Measurements from ENCODE around the gene TMC5. TPM values are rescaled to one million over a fixed set of nuclear protein-coding genes. Genes with fewer than 3 reads are reported as not detected.
A peak's percentile ranks its signal among the peaks of the same experiment; 100 is the strongest.
"Not testable (repeated sequence)": the region's sequence is repeated elsewhere in the genome, so short reads cannot be mapped to it uniquely, and the experiment has no call there.

TMC5 gene
- polyA plus RNA-seq, 10 donors, result 0.07 to 0.35 (median 0.11) TPM

DNA sequence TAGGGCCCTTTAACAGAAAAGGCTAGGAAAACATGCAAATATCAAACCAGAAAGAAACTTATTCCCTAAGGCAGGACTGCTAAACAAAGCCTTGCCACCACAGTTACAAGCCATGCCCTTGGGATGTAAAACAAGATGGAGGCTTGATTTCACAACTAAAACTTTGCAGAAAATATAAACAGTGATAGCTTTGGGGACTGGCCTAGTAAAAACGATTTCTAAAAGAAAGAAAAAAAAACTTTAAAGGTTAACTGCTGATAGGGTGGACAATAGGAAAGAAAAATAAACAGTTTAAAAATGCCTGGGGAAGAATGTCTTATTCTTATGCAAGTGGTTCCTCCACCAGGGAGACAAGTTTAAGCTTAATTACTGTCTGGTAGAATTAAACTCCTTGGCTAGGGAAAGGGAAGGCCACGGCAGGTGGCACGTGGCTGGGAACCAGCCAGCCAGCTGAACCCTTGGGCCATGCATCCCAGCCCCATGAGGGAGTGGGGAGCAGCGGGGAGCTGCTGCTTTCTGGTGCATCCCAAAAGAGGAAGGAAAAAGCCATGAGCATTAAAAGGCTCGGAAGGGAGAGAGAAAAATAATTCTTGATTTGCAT, 10.7 kb upstream of the TMC5 start:
- no peak for DNase-seq

- DNase-seq, result peak in 2 of 3 donors; percentile 11 to 40
Observed at GRCh38 chr16:19410435-19411171, 7.1 kb upstream of the TMC5 start.

DNA sequence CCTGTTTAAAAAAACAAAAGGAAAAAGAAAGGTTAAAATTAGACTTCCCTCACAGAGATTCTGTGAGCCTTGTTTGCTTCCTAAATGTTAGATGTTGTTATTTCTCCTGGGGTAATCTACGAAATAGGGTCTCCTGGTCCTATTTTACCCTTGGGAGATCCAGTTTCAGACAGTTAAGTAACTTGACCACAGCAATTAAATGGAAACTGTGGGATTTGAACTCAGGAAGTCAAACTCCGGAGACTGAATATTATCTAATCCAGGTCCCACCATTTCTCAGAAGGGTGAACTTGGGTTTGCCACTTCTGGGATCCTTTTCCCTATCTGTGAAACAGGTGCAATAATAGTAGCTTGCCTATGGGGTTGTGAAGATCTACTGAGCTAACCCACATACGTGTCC, 6.4 kb upstream of the TMC5 start:
- no peak for DNase-seq

DNA sequence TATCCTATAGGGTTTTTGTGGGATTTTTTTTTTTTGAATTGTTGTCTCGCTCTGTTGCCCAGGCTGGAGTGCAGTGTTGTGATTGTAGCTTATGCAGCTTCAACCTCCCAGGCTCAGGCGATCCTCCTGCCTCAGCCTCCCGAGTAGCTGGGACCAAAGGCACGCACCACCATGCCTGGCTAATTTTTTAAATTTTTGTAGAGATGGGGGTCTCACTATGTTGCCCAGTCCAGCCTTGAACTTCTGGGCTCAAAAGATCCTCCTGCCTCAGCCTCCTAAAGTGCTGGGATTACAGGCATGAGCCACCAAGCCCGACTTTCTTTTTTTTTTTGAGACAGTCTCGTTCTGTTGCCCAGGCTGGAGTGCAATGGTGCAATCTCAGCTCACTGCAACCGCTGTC, 5.6 kb upstream of the TMC5 start:
- DNase-seq, result not testable (repeated sequence)

DNA sequence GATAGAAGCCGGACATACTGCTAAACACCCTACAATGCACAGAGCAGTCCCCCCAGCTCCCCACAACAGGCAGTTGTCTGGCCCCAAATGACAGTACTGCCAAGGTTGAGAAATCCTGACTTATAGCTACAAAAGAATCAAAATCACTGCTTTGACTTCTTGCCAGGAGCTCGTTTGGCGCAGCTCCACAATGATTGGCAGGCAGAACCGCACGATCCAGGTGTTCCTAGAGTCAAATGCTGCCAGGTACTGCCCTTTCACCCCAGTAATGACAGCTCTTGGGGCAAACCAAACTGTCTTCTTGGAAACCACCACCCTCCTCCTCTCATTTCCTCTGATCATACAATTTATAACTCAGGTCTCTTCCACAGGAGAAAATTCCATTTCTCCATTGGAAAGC, 2.2 kb upstream of the TMC5 start:
- no peak for DNase-seq

GRCh38 chr16:19415918-19416317, 1.8 kb upstream of the TMC5 start:
- no peak for DNase-seq

GRCh38 chr16:19418200-19418599, 517 bp downstream of the TMC5 start:
- no peak for DNase-seq

- DNase-seq, result no peak
Observed at GRCh38 chr16:19419698-19420075, 2.0 kb downstream of the TMC5 start.

DNA sequence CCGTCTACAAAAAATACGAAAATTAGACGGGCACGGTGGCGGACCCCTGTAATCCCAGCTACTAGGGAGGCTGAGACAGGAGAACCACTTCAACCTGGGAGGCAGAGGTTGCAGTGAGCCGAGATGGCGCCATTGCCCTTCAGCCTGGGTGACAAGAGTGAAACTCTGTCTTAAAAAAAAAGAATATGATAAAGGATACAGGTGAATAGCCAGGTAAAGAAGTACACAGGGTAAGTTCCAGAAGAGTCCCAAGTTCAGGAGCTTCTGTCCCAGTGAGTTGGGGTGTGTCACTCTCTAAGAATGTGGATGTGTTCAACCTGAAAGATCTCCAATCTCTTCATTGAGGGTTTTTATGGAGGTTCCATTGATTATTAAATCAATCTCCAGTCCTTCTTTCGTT, 6.8 kb downstream of the TMC5 start:
- DNase-seq, result no peak

GRCh38 chr16:19430345-19430744, 12.7 kb downstream of the TMC5 start:
- no peak for DNase-seq

- DNase-seq, result no peak
Observed at GRCh38 chr16:19431636-19432340, 14.1 kb downstream of the TMC5 start.

DNA sequence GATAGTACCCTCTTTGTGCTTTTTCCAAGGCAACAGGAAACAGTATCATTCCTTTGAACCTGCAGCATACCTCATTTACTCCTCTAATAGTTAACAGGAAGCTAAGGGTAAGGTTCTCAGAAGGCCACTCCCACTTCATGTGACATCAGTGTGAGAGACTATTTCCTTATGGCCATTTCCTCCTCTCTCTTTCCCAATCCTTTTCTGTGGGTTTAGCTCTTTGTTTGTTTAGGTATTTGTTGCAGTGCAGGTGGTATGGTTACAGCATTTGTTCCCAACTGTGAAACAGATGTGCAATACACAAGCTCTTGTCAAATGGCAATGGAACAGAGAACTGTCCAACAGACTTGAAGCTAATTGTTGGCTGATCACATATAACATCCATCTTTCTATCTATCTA, 14.7 kb downstream of the TMC5 start:
- DNase-seq, result no peak

- no peak for DNase-seq
Observed at GRCh38 chr16:19434584-19434983, 16.9 kb downstream of the TMC5 start.

DNA sequence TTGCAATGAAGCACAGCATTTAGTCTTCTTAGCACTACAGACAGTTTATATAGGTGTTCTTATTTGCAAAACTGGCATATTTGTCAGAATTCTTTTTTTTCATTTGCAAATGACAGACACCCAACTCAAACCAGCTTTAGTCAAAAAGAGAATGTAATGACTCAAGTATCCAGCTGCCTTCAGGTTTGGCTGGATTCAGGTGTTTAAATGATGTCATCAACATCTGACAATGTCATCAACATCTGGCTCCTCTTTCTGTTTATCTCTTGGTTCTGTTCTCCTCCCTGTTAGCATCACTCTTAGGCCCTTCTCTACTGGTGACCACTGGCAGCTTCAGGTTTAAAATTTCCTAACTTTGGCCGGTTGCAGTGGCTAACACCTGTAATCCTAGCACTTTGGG, 18.9 kb downstream of the TMC5 start:
- DNase-seq, result no peak

DNA sequence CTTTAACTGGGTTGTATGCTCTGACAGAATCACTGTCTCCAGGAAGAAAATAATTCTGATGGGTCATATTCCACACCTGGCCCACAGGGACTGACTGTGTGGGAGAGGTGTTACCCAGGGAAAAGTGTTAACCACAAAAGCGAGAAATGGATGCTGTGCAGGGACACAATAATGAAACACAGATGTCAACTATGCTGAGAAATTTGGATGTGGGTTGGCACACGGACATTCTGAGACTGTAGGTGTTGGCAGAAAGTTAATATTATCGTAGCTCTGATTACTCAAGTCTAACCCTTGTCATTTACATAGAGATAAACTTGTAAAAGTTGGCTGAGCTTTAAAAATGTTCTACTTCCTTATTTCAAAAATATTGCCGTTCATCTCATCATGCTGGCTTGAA, 19.6 kb downstream of the TMC5 start:
- DNase-seq, result no peak

DNA sequence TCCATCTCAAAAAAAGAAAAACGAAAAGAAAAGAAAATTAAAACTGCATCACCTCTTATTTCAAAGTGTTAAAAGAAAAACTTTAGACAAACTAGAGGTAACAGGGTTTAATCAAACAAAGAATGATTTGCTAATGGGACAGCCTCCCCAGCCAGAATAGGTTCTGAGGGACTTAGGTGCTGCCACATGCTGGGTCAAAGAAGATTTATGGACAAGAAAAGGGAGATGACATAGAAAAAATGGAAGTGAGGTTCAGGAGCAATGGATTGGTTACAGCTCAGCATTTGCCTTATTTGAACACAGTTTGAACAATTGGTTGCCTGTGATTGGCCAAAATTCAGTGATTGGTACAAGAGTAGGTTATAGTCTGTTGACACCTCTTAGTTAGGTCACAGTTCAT, 21.1 kb downstream of the TMC5 start:
- no peak for DNase-seq

DNA sequence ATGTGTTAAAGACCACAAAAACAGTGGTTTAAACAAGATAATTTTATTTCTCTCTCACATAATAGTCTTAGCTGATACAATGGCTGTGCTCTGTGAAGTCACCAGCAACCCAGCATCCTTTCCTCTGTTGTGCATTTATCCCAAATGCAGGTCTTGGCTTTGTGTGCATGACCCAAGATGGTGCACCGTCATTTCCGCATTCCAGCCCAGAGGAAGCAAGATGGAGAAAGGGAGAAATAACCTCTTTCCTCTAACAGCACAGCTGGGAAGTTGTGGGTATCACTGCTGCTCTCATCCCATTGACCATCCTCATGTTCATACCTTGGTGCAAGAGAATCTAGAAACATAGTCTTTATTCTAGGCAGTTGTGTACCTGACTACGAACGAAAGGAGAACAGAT, 21.8 kb downstream of the TMC5 start:
- DNase-seq, result no peak

- no peak for DNase-seq
Observed at GRCh38 chr16:19443659-19444058, 26.0 kb downstream of the TMC5 start.

DNA sequence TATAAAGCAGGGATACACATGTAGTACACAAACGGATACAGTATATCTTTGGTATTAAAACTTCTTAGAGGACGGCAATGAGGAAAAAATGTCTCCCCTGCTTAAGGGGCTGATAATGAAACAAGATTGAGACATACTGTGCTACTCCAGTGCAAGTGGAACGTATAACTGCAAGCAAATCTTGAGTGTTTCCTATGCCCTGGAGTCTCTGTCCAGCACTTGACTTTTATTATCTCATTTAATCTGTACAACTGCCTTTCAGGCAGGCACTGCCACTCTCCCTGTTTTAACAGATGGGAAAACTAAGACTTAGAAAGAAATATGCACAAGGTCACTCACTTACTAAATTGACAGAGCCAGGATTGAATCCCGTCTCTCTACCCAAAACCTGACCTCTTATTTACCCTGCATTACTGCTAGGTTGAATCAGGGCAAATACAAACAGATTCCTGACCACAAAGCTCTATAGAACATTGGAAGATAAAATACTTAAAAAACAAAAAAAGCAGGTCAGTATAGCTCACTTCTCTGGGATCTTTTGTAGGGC, 28.7 kb downstream of the TMC5 start:
- no peak for DNase-seq

- no peak for DNase-seq
Observed at GRCh38 chr16:19446886-19447285, 29.2 kb downstream of the TMC5 start.

DNA sequence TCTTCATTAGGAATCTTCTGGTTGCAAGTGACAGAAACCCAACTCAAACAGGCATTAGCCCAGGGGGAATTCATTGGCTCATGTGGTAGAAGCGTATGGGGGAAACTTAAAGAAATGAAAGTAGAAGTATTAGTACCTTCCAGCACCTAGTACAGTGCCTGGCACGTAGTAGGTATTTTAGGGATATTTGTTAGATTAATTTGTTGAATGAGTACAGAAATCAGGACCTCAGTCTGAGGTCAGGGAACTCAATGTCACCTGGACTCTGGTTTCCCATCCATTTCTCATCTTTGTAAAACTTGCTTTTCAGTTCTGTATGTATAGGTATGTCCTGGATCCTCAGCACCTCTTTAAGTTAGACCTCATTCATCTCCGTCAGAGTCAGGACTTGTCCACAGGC, 32.5 kb downstream of the TMC5 start:
- DNase-seq, result no peak

DNA sequence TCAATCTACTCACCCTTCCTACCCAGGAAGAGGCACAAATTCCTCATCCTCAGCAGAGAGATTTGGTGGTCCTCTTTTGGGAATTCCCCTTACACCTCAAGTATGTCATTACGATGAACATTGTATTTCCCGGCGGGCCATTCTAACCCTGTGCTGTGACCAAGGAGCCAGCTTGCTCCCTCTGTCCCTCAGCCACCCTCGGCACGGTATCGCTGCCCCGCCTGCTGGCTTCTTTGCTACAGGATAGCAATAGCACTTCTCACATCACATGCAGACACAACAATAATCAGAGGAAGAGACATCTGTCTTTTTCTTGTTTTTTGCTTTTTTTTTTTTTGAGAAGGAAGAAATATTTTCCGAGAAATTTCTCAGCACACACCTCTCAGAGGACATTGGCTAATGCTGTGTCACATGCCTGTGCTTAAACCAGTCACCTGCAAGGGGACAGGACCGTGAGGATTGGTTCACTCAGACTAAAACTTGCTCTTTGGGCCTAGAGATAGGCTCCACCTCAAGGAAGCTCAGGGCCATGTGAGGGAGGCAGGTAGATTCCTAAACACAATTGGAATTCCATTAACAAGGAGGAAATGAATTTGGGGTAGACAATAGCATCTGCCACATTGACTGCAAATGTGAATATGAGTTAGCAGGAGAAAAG, 41.2 kb downstream of the TMC5 start:
- DNase-seq, result no peak

DNA sequence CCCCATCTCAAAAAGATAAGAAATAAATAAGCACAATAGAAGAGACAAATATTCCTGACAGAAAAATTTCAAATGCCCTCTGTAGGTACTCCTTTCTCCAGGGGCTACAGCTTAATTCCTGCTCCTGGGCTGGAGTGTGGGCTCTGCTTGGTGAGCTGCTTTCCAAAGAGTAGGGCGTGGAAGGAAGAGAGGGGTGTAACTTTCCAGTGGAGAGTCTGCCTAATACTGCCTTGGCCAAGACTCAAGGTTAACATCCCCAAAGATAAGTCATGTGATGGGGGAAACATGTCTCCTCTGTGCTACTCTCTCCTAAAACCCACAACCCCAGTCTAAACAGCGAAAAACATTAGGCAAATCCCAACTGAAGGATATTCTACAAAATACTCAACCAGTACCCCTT, 42.7 kb downstream of the TMC5 start:
- DNase-seq, result no peak
